H1 (cell line): ENCODE data around the gene YAP1. TPM values are rescaled to one million over a fixed set of nuclear protein-coding genes. Genes with fewer than 3 reads are reported as not detected.

Source experiments
- CHD2 ChIP-seq: IDR thresholded peaks from 2 replicates; pipeline ENCODE4 v1.6.1; 2012; ENCODE audit warnings: low read length, improper control_type of control experiment
- HDAC2 ChIP-seq, 2 experiments: fragments of 300-600 bp in 1 of 2; sonication (generic) in 1 of 2; IDR thresholded peaks; 2 replicates each; pipeline ENCODE4 v1.6.1; 2011 to 2012; ENCODE audit warnings: low read depth in 2 of 2, low read length in 2 of 2, mild to moderate bottlenecking in 2 of 2, moderate library complexity in 2 of 2, borderline replicate concordance in 1 of 2, inconsistent platforms in 1 of 2
- NANOG ChIP-seq: IDR thresholded peaks from 2 replicates; pipeline ENCODE4 v1.6.1; 2011; ENCODE audit warnings: low read length, low read depth, mild to moderate bottlenecking, inconsistent platforms; ENCODE audit not compliant: insufficient read depth, poor library complexity, severe bottlenecking
- NRF1 ChIP-seq: IDR thresholded peaks from 2 replicates; pipeline ENCODE4 v1.6.1; 2011; ENCODE audit warnings: mild to moderate bottlenecking, low read depth, low read length, improper control_type of control experiment
- PHF8 ChIP-seq: fragments of 200-600 bp; sonication (generic); conservative IDR thresholded peaks from 2 replicates; pipeline ENCODE4 v1.7.1; 2012; ENCODE audit warnings: low read depth, mild to moderate bottlenecking, inconsistent platforms, low read length, moderate library complexity
- RAD21 ChIP-seq, 2 experiments: IDR thresholded peaks in 1 of 2; conservative IDR thresholded peaks in 1 of 2; 2 replicates each; pipeline ENCODE4 v1.6.1; 2011; ENCODE audit warnings: low read depth in 2 of 2, low read length in 2 of 2, improper control_type of control experiment in 1 of 2, inconsistent platforms in 1 of 2, mild to moderate bottlenecking in 1 of 2, moderate library complexity in 1 of 2
- RBBP5 ChIP-seq: IDR thresholded peaks from 2 replicates; pipeline ENCODE4 v1.7.1; 2012; ENCODE audit warnings: low read depth, mild to moderate bottlenecking, inconsistent platforms, low read length, moderate library complexity, borderline replicate concordance
- RNF2 ChIP-seq: fragments of 200-900, 300-1000 bp; sonication (generic); IDR thresholded peaks from 2 replicates; pipeline ENCODE4 v1.7.1; 2016; ENCODE audit warnings: borderline replicate concordance, low read depth, mild to moderate bottlenecking, antibody characterized with exemption, low read length; ENCODE audit not compliant: poor library complexity, severe bottlenecking; ENCODE audit errors: missing control alignments
- SAP30 ChIP-seq: fragments of 300-600 bp; sonication (generic); IDR thresholded peaks from 2 replicates; pipeline ENCODE4 v1.7.1; 2012; ENCODE audit warnings: low read length, moderate library complexity, mild to moderate bottlenecking, inconsistent platforms; ENCODE audit not compliant: insufficient read depth, insufficient replicate concordance
- SP1 ChIP-seq: IDR thresholded peaks from 2 replicates; pipeline ENCODE4 v1.6.1; 2011; ENCODE audit warnings: low read depth, low read length
- SP4 ChIP-seq: IDR thresholded peaks from 2 replicates; pipeline ENCODE4 v1.6.1; 2012; ENCODE audit warnings: low read length, inconsistent platforms
- TCF12 ChIP-seq: IDR thresholded peaks from 2 replicates; pipeline ENCODE4 v1.6.1; 2011; ENCODE audit warnings: low read depth, mild to moderate bottlenecking, low read length
- YY1 ChIP-seq: IDR thresholded peaks from 2 replicates; pipeline ENCODE4 v1.6.1; 2011; ENCODE audit warnings: low read depth, mild to moderate bottlenecking, low read length
- polyA plus RNA-seq, 7 experiments: library from polyadenylated mRNA; depleted of rRNA in 3 of 7; stranded (reverse) in 5 of 7; unstranded in 2 of 7; fragments of >200 nt in 5 of 7; fragments of 200-250 nt in 2 of 7; gene quantifications; 1 replicate in 5 of 7; 2 replicates in 1 of 7; 4 replicates in 1 of 7; pipeline versions ENCODE4 v1.2.1 to v1.2.3, GENCODE V29; 2011 to 2013; ENCODE audit warnings: missing spikeins in 2 of 7, mixed read lengths in 2 of 7
- total RNA-seq: library from RNA; stranded (reverse); fragmentation: NEBNext Ultra II Directional; extraction: Animal tissue kit (Norgen Biotek cat#: 25700); gene quantifications from 2 replicates; pipeline ENCODE4 v1.2.1, GENCODE V29; 2021

Gene YAP1
- total and polyA plus RNA-seq, 2 of the 8 experiments (the other 6 are each of a cell fraction or from before 2014, with no cell fraction given): 62.0 to 108 TPM

DNA sequence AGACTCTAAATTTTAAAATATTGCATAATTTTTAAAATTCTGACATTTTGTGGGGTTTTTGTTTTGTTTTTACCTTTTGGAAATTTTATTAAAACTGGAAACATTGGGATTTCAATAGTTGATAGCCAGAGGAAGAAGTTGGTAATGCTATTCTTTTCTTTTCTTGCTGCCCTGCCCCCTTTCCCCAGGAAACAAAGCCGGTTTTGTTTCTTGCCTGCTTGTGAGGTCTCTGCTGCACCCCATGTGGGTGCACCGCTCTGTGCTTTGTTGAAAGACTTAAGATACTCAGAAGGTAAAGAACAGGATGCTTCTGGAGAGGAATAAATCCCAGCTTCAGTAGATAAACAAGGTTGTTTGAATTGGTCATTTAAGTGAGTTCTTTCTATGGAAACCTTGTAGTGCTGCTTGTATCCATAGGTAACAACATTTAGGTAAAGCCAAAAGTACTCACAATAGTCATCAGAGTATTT, 87.5 kb downstream of the YAP1 start (continued):
- TF ChIP-seq NRF1: no peak
- 0 out of 2 replicates have a peak, but pooled peaks have one; percentile 20 for TF ChIP-seq TCF12
- 0 out of 2 replicates have a peak, but pooled peaks have one; percentile 30 for TF ChIP-seq YY1
- no peak for TF ChIP-seq PHF8
- 0 out of 2 replicates have a peak, but pooled peaks have one; percentile 60 for TF ChIP-seq RBBP5
- peak; percentile 10 to 32; a peak in 2 of 4 replicates for TF ChIP-seq RAD21 (IDR thresholded peaks at IDR 0.05 in 1 of 2, conservative IDR thresholded peaks at IDR 0.05 in 1 of 2; ENCODE audit: low read depth in 2 of 2, low read length in 2 of 2)
- TF ChIP-seq RNF2: no peak
- TF ChIP-seq SP1: peak; percentile 80
- no peak for TF ChIP-seq SP4
- TF ChIP-seq CHD2: 0 out of 2 replicates have a peak, but pooled peaks have one; percentile 66
- peak in 1 of 2 experiments; percentile 94; a peak in 2 of 4 replicates for TF ChIP-seq HDAC2 (IDR thresholded peaks at IDR 0.05; ENCODE audit: borderline replicate concordance in 1 of 2, low read depth in 2 of 2, low read length in 2 of 2)
- no peak for TF ChIP-seq SAP30
- peak; percentile 81 for TF ChIP-seq NANOG
